Left lobe of liver (tissue), 2 donors: ENCODE results near the gene CCNL1. TPM values are rescaled to one million over a fixed set of nuclear protein-coding genes. Genes with fewer than 3 reads are reported as not detected.
"Not testable (repeated sequence)": the region's sequence is repeated elsewhere in the genome, so short reads cannot be mapped to it uniquely, and the experiment has no call there.

Source experiments
- ATAC-seq: fragments of 200-7000 bp; cut with Tn5 transposase; one replicate; pipeline ENCODE4 v1.9.1; 2020; ENCODE audit warnings: mild to moderate bottlenecking, moderate library complexity
- DNase-seq: peaks from one replicate; pipeline ENCODE4 v3.0.0-alpha.2; 2020; ENCODE audit warnings: low spot score
- total RNA-seq: library from RNA; stranded (reverse); gene quantifications from one replicate; pipeline ENCODE4 v1.2.1, GENCODE V29; 2021
- donor health status: DM: no; HTN: no; CAD: no; lungs with moderate emphysema.
- donor health status: DM: no; HTN: yes; CAD: no.

CCNL1 gene
- total RNA-seq, 1 donor from 2014 or later, result 39.8 TPM

GRCh38 chr3:157109267-157110141, 50.4 kb downstream of the CCNL1 start:
- no peak for DNase-seq
- ATAC-seq, result no peak

GRCh38 chr3:157107644-157108133, 52.3 kb downstream of the CCNL1 start:
- DNase-seq, result no peak
- ATAC-seq, result no peak

- ATAC-seq, result no peak
- DNase-seq, result no peak
These were observed 52.9 kb downstream of the CCNL1 start for GRCh38 chr3:157107037-157107436.

- DNase-seq (no peak), ATAC-seq (no peak)
These were observed 54.9 kb downstream of the CCNL1 start for GRCh38 chr3:157104928-157105652.

GRCh38 chr3:157104521-157104920, 55.4 kb downstream of the CCNL1 start:
- DNase-seq (no peak), ATAC-seq (no peak)

- DNase-seq, result no peak
- no peak for ATAC-seq
These were observed 56.1 kb downstream of the CCNL1 start for GRCh38 chr3:157103860-157104259.

- ATAC-seq (no peak), DNase-seq (no peak)
These were observed 56.7 kb downstream of the CCNL1 start for GRCh38 chr3:157103280-157103679.

- not testable (repeated sequence) for DNase-seq, ATAC-seq
These were observed 57.4 kb downstream of the CCNL1 start for GRCh38 chr3:157102595-157102994.

GRCh38 chr3:157102098-157102497, 57.8 kb downstream of the CCNL1 start:
- no peak for ATAC-seq

GRCh38 chr3:157101486-157101885, 58.5 kb downstream of the CCNL1 start:
- DNase-seq (no peak), ATAC-seq (no peak)

More at GRCh38 chr3:157102098-157102497, 57.8 kb downstream of the CCNL1 start:
- no peak for DNase-seq

GRCh38 chr3:157100608-157101396, 59.1 kb downstream of the CCNL1 start:
- DNase-seq (no peak), ATAC-seq (no peak)

GRCh38 chr3:157100096-157100477, 59.9 kb downstream of the CCNL1 start:
- ATAC-seq (no peak), DNase-seq (no peak)

GRCh38 chr3:157099326-157100095, 60.4 kb downstream of the CCNL1 start:
- no peak for ATAC-seq

GRCh38 chr3:157098823-157099185, 61.1 kb downstream of the CCNL1 start:
- ATAC-seq (no peak), DNase-seq (no peak)

More at GRCh38 chr3:157099326-157100095, 60.4 kb downstream of the CCNL1 start:
- DNase-seq, result no peak

GRCh38 chr3:157098121-157098822, 61.7 kb downstream of the CCNL1 start:
- DNase-seq (no peak), ATAC-seq (no peak)
